ENCODE measurements around the gene ELMO1. TPM values are rescaled to one million over a fixed set of nuclear protein-coding genes. Genes with fewer than 3 reads are reported as not detected.

Gene ELMO1
- total and polyA plus RNA-seq, 2 experiments from 2014 or later, result 6.5 to 24.9 TPM

- TF ChIP-seq EZH2 (IDR thresholded peaks at IDR 0.05; ENCODE audit: low read depth, unreplicated experiment), result no peak
- TF ChIP-seq EZH2phosphoT487 (IDR thresholded peaks at IDR 0.05; ENCODE audit: unreplicated experiment), result no peak
- no peak for TF ChIP-seq NANOG (IDR thresholded peaks at IDR 0.05; ENCODE audit: borderline replicate concordance)
- no peak for TF ChIP-seq ZNF114 (CRISPR knock-in tag; IDR thresholded peaks at IDR 0.05)
- no peak for TF ChIP-seq JUNB (IDR thresholded peaks at IDR 0.05; ENCODE audit: unreplicated experiment)
- TF ChIP-seq, protein P1, sequence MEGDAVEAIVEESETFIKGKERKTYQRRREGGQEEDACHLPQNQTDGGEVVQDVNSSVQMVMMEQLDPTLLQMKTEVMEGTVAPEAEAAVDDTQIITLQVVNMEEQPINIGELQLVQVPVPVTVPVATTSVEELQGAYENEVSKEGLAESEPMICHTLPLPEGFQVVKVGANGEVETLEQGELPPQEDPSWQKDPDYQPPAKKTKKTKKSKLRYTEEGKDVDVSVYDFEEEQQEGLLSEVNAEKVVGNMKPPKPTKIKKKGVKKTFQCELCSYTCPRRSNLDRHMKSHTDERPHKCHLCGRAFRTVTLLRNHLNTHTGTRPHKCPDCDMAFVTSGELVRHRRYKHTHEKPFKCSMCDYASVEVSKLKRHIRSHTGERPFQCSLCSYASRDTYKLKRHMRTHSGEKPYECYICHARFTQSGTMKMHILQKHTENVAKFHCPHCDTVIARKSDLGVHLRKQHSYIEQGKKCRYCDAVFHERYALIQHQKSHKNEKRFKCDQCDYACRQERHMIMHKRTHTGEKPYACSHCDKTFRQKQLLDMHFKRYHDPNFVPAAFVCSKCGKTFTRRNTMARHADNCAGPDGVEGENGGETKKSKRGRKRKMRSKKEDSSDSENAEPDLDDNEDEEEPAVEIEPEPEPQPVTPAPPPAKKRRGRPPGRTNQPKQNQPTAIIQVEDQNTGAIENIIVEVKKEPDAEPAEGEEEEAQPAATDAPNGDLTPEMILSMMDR (conservative IDR thresholded peaks at IDR 0.05; ENCODE audit: low read depth in 2 of 2), result no peak
- TF ChIP-seq CREB1 (CRISPR knock-in tag; IDR thresholded peaks at IDR 0.05; ENCODE audit: low read depth), result no peak
- no peak for TF ChIP-seq STAT1 (IDR thresholded peaks at IDR 0.05; ENCODE audit: unreplicated experiment)
- no peak for TF ChIP-seq POLR2AphosphoS5 (IDR thresholded peaks at IDR 0.05; ENCODE audit: low read depth)
- no peak for TF ChIP-seq ZNF331 (CRISPR knock-in tag; IDR thresholded peaks at IDR 0.05; ENCODE audit: low read depth)
- TF ChIP-seq ETS1 (IDR thresholded peaks at IDR 0.05), result no peak
Measured at GRCh38 chr7:36951257-36951697, 497.4 kb downstream of the ELMO1 start (continued).

GRCh38 chr7:36949711-36950600, 498.7 kb downstream of the ELMO1 start:
- H3K9me2 ChIP-seq (ENCODE audit: insufficient read depth), result peaks cover 30% of the 10 kb centered on the region
- H3K79me2 ChIP-seq (replicated peaks; ENCODE audit: insufficient read depth), result no peaks in the 10 kb centered on the region
- peaks cover 18% of the 10 kb centered on the region for H3K4me1 Mint-ChIP-seq
- peaks cover 6% of the 10 kb centered on the region for H3K27me3 Mint-ChIP-seq (ENCODE audit: insufficient read depth, low read depth, poor library complexity)
- no peaks in the 10 kb centered on the region for H3K36me3 ChIP-seq (ENCODE audit: insufficient read depth)
- peaks cover 3% of the 10 kb centered on the region for H3K9me3 Mint-ChIP-seq
- no peaks in the 10 kb centered on the region for H3K27me3 ChIP-seq (ENCODE audit: insufficient read depth)
- H3K27ac ChIP-seq (ENCODE audit: low read depth), result no peak overlapping the region
- H3K27ac Mint-ChIP-seq, result no peak overlapping the region
- no peak overlapping the region for H3K4me3 ChIP-seq
- peaks cover 10% of the 10 kb centered on the region; the same call in 1 of the 2 replicates for H3K4me1 ChIP-seq (ENCODE audit: insufficient read depth)
- no peak overlapping the region for H3K4me2 ChIP-seq
- no peaks in the 10 kb centered on the region for H3F3A ChIP-seq (replicated peaks; ENCODE audit: low read depth)
- H3K4me3 Mint-ChIP-seq, result no peak overlapping the region; the same call in 2 of the 3 replicates
- 0 out of 2 replicates have a peak, but pooled peaks have one; percentile 14 for TF ChIP-seq ZNF462 (CRISPR knock-in tag; IDR thresholded peaks at IDR 0.05)
- TF ChIP-seq, protein P1 (conservative IDR thresholded peaks at IDR 0.05; ENCODE audit: low read depth in 2 of 2), result no peak
- H4K20me1 ChIP-seq (replicated peaks; ENCODE audit: insufficient read depth), result no peaks in the 10 kb centered on the region
- peaks cover 12% of the 10 kb centered on the region; the same call in 2 of the 3 replicates for H3K36me3 Mint-ChIP-seq (ENCODE audit: low read depth)
- DNase-seq (ENCODE audit: low spot score) (no peak), ATAC-seq (peak; percentile 38; the same call in 2 of the 3 replicates)
- no peak overlapping the region for H2AFZ ChIP-seq

Data from GM23338 (cell line).